ENCODE measurements around the gene FNDC3B.

The FNDC3B gene

GRCh38 chr3:172317984-172318383 lies 278.6 kb downstream of the FNDC3B start:
- peak; percentile 78 for DNase-seq (ENCODE audit: low spot score)
- H3K27ac ChIP-seq, result peak overlapping the region; percentile 85 to 87
- TF ChIP-seq CTCF (IDR thresholded peaks at IDR 0.05), result no peak
- H3K4me3 ChIP-seq, result no peak overlapping the region

- no peak overlapping the region for H3K4me3 ChIP-seq
- DNase-seq (ENCODE audit: low spot score), result no peak
- H3K27ac ChIP-seq, result peak overlapping the region; percentile 85 to 87
- no peak for TF ChIP-seq CTCF (IDR thresholded peaks at IDR 0.05)
Measured at GRCh38 chr3:172319595-172319994, 280.2 kb downstream of the FNDC3B start.

- Histone ChIP-seq H3K4me3 (no peak overlapping the region), H3K27ac (peak overlapping the region; percentile 85 to 87)
- no peak for DNase-seq (ENCODE audit: low spot score)
- TF ChIP-seq CTCF (IDR thresholded peaks at IDR 0.05), result no peak
Measured at GRCh38 chr3:172320468-172320867, 281.1 kb downstream of the FNDC3B start.

- no peak overlapping the region for H3K4me3 ChIP-seq
- no peak for DNase-seq (ENCODE audit: low spot score)
- H3K27ac ChIP-seq, result peak overlapping the region; percentile 85 to 87
- TF ChIP-seq CTCF (IDR thresholded peaks at IDR 0.05), result no peak
Measured at GRCh38 chr3:172321035-172321434, 281.7 kb downstream of the FNDC3B start.

GRCh38 chr3:172323894-172324610 lies 284.7 kb downstream of the FNDC3B start:
- H3K27ac ChIP-seq, result peak overlapping the region in 1 of 2 donors; percentile 37
- DNase-seq (ENCODE audit: low spot score), result no peak
- no peak for TF ChIP-seq CTCF (IDR thresholded peaks at IDR 0.05)
- no peak overlapping the region for H3K4me3 ChIP-seq

- Histone ChIP-seq H3K27ac (peak overlapping the region in 1 of 2 donors; percentile 37), H3K4me3 (no peak overlapping the region)
- no peak for TF ChIP-seq CTCF (IDR thresholded peaks at IDR 0.05)
- no peak for DNase-seq (ENCODE audit: low spot score)
Measured at GRCh38 chr3:172324611-172325203, 285.3 kb downstream of the FNDC3B start.

- no peak for TF ChIP-seq CTCF (IDR thresholded peaks at IDR 0.05)
- no peak overlapping the region for H3K4me3 ChIP-seq
- no peak overlapping the region for H3K27ac ChIP-seq
- DNase-seq (ENCODE audit: low spot score), result no peak
Measured at GRCh38 chr3:172325461-172325860, 286.1 kb downstream of the FNDC3B start.

All from coronary artery (tissue), 2 donors.